DOHH2 (cell line): ENCODE results near the gene CASS4.

ENCODE experiments used
- H3F3A ChIP-seq: fragments of 200-600 bp; sonication (generic), shearing (Covaris generic); 2 replicates; pipeline ENCODE4 v1.6.0; 2016; ENCODE audit warnings: antibody characterized with exemption, mild to moderate bottlenecking; ENCODE audit not compliant: control insufficient read depth, insufficient read depth
- H3K27ac ChIP-seq: fragments of 200-600 bp; sonication (generic); 2 replicates; pipeline ENCODE4 v1.5.1; 2014; ENCODE audit warnings: low read depth, mild to moderate bottlenecking, low read length, moderate library complexity
- H3K27me3 ChIP-seq: fragments of 200-600 bp; sonication (generic); 2 replicates; pipeline ENCODE4 v1.6.1; 2014; ENCODE audit warnings: mild to moderate bottlenecking, low read length, mixed read lengths; ENCODE audit not compliant: control insufficient read depth
- H3K36me3 ChIP-seq: fragments of 200-600 bp; sonication (generic); 2 replicates; pipeline ENCODE4 v1.6.1; 2014; ENCODE audit warnings: mild to moderate bottlenecking, low read length, moderate library complexity, mixed read lengths; ENCODE audit not compliant: control insufficient read depth
- H3K4me1 ChIP-seq: fragments of 200-600 bp; sonication (generic); 2 replicates; pipeline ENCODE4 v1.6.1; 2014; ENCODE audit warnings: mild to moderate bottlenecking, low read length, mixed read lengths; ENCODE audit not compliant: control insufficient read depth
- H3K4me2 ChIP-seq: fragments of 200-600 bp; sonication (generic); 2 replicates; pipeline ENCODE4 v1.6.0; 2014; ENCODE audit warnings: mild to moderate bottlenecking, low read length, moderate library complexity
- H3K4me3 ChIP-seq: fragments of 200-600 bp; sonication (generic); 2 replicates; pipeline ENCODE4 v1.5.1; 2014; ENCODE audit warnings: mild to moderate bottlenecking, low read length, mixed read lengths
- H3K79me2 ChIP-seq: fragments of 200-600 bp; sonication (generic); 2 replicates; pipeline ENCODE4 v1.6.1; 2014; ENCODE audit warnings: mild to moderate bottlenecking, low read length, mixed read lengths; ENCODE audit not compliant: control insufficient read depth
- H3K9me2 ChIP-seq: fragments of 200-600 bp; sonication (generic); replicated peaks from 2 replicates; pipeline ENCODE4 v1.6.1; 2014; ENCODE audit warnings: mild to moderate bottlenecking, low read length, mixed read lengths; ENCODE audit not compliant: control insufficient read depth
- H3K9me3 ChIP-seq: fragments of 200-600 bp; sonication (generic); 2 replicates; pipeline ENCODE4 v1.6.1; 2014; ENCODE audit warnings: antibody characterized with exemption, low read length, mixed read lengths; ENCODE audit not compliant: control insufficient read depth, insufficient read depth
- H4K20me1 ChIP-seq: fragments of 200-600 bp; sonication (generic); 2 replicates; pipeline ENCODE4 v1.6.0; 2014; ENCODE audit warnings: low read depth, mild to moderate bottlenecking, antibody characterized with exemption, low read length, moderate library complexity; ENCODE audit not compliant: control insufficient read depth, insufficient read depth
- EZH2phosphoT487 ChIP-seq: fragments of 200-600 bp; sonication (generic); IDR thresholded peaks from 2 replicates; pipeline ENCODE4 v1.6.1; 2017; ENCODE audit warnings: borderline replicate concordance, mild to moderate bottlenecking, antibody characterized with exemption, low read length, moderate library complexity, mixed read lengths
- TF ChIP-seq, protein P1 (sequence below): fragments of 200-600 bp; sonication (generic); IDR thresholded peaks from one replicate; pipeline ENCODE4 v1.5.1; 2014; ENCODE audit warnings: antibody characterized with exemption, mild to moderate bottlenecking, low read depth, low read length; ENCODE audit not compliant: poor library complexity, severe bottlenecking

CASS4 gene

GRCh38 chr20:56468316-56469076 is 56.4 kb downstream of the CASS4 start, which contains the start of gene RTF2:
RTF2 (plus strand) TSS chr20:56468627; CDS start chr20:56468698, 71 bp downstream.
- Histone ChIP-seq H3K4me2 (peak within 1 kb of the TSS; percentile 98), H3K36me3 (peaks cover 12% of the 10 kb centered on the region), H3K4me3 (peak within 1 kb of the TSS; percentile 85), H3K27ac (no peak within 1 kb of the TSS), H3K9me2 (no peaks in the 10 kb centered on the region), H3K79me2 (peaks cover 34% of the 10 kb centered on the region), H4K20me1 (peaks cover 5% of the 10 kb centered on the region; the same call in 1 of the 2 replicates), H3K4me1 (peaks cover 24% of the 10 kb centered on the region), H3F3A (no peaks in the 10 kb centered on the region; the same call in 1 of the 2 replicates), H3K9me3 (no peaks in the 10 kb centered on the region), H3K27me3 (no peaks in the 10 kb centered on the region)
- TF ChIP-seq EZH2phosphoT487, result no peak
- TF ChIP-seq, protein P1, sequence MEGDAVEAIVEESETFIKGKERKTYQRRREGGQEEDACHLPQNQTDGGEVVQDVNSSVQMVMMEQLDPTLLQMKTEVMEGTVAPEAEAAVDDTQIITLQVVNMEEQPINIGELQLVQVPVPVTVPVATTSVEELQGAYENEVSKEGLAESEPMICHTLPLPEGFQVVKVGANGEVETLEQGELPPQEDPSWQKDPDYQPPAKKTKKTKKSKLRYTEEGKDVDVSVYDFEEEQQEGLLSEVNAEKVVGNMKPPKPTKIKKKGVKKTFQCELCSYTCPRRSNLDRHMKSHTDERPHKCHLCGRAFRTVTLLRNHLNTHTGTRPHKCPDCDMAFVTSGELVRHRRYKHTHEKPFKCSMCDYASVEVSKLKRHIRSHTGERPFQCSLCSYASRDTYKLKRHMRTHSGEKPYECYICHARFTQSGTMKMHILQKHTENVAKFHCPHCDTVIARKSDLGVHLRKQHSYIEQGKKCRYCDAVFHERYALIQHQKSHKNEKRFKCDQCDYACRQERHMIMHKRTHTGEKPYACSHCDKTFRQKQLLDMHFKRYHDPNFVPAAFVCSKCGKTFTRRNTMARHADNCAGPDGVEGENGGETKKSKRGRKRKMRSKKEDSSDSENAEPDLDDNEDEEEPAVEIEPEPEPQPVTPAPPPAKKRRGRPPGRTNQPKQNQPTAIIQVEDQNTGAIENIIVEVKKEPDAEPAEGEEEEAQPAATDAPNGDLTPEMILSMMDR, result no peak

DNA sequence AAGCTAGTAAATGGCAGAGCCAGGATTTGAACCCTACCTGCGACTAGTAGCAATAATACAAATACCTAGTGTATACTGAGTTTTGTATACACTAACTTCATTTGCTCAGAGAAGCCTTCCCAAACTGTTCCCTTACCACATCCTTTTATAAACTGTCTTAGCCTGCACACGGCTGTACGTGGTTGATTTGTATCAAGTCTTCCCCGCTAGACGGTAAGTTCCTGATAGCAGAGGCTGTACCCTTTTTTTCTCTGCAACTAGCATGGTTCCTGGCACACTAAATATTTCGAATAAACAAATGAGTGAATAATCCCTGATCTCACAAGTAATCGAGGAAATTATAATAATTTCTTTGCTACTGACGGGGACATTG is 57.0 kb downstream of the CASS4 start:
- H3K27me3 ChIP-seq, result no peaks in the 10 kb centered on the region
- H3K4me2 ChIP-seq, result peak overlapping the region; percentile 98
- H3K4me1 ChIP-seq, result peaks cover 24% of the 10 kb centered on the region
- no peaks in the 10 kb centered on the region for H3K9me3 ChIP-seq
- no peak overlapping the region for H3K27ac ChIP-seq
- H3K4me3 ChIP-seq, result peak overlapping the region; percentile 85
- H3K36me3 ChIP-seq, result peaks cover 16% of the 10 kb centered on the region
- H3F3A ChIP-seq, result no peaks in the 10 kb centered on the region; the same call in 1 of the 2 replicates
- H4K20me1 ChIP-seq, result peaks cover 5% of the 10 kb centered on the region; the same call in 1 of the 2 replicates
- no peak for TF ChIP-seq EZH2phosphoT487
- TF ChIP-seq, protein P1, result no peak
- H3K9me2 ChIP-seq, result no peaks in the 10 kb centered on the region
- H3K79me2 ChIP-seq, result peaks cover 34% of the 10 kb centered on the region

- Histone ChIP-seq H3K4me3 (no peak overlapping the region), H3K4me1 (no peaks in the 10 kb centered on the region), H4K20me1 (no peaks in the 10 kb centered on the region), H3K9me2 (no peaks in the 10 kb centered on the region), H3K27ac (no peak overlapping the region), H3F3A (no peaks in the 10 kb centered on the region), H3K79me2 (no peaks in the 10 kb centered on the region), H3K9me3 (no peaks in the 10 kb centered on the region), H3K36me3 (peaks cover 67% of the 10 kb centered on the region), H3K4me2 (no peak overlapping the region), H3K27me3 (no peaks in the 10 kb centered on the region)
- TF ChIP-seq EZH2phosphoT487, result no peak
- TF ChIP-seq, protein P1, result no peak
Observed at GRCh38 chr20:56483970-56484369, 71.9 kb downstream of the CASS4 start.
